Left cardiac atrium (tissue), 4 donors: Measurements from ENCODE around the gene FGGY. TPM values are rescaled to one million over a fixed set of nuclear protein-coding genes. Genes with fewer than 3 reads are reported as not detected.

ENCODE experiments used
- ATAC-seq, 2 donors: fragments of 200-7000 bp; cut with Tn5 transposase; one replicate each; pipeline ENCODE4 v1.9.1; 2020; ENCODE audit warnings: mild to moderate bottlenecking in 2 of 2, moderate library complexity in 2 of 2
- DNase-seq: peaks from one replicate; pipeline ENCODE4 v3.0.0-alpha.2; 2020
- intact Hi-C, 2 donors: fragments of 100-400 bp; cut with DNase I; formaldehyde crosslinking; loops; one replicate each; pipeline versions ENCODE4 v1.14.1 to v1.15.1; 2022 to 2023
- total RNA-seq, 2 donors: library from RNA; stranded (reverse); fragmentation: NEBNext Ultra II Directional; extraction: Animal tissue kit (Norgen Biotek cat#: 25700); gene quantifications; one replicate each; pipeline ENCODE4 v1.2.1, GENCODE V29; 2021
- donor health status: DM: no; HTN: yes; CAD: no.
- donor health status: DM: no; HTN: yes; CAD: no; lungs with severe emphysema.
- donor health status: DM: yes; HTN: yes; CAD: no.
- donor health status: Dilated cardiomyopathy.

The FGGY gene
- total RNA-seq, 2 donors from 2014 or later: 14.0 to 21.6 TPM

- intact Hi-C loops: no loop called here
- DNase-seq: no peak
- no peak for ATAC-seq
Measured at GRCh38 chr1:59670662-59671061, 373.8 kb downstream of the FGGY start.

- intact Hi-C loops: no loop called here
- ATAC-seq: no peak
- DNase-seq: no peak
Measured at GRCh38 chr1:59671066-59671952, 374.4 kb downstream of the FGGY start.

GRCh38 chr1:59671953-59672305 is 375.0 kb downstream of the FGGY start:
- no peak for ATAC-seq
- intact Hi-C loops: no loop called here

GRCh38 chr1:59672851-59673572 is 376.1 kb downstream of the FGGY start:
- intact Hi-C loops: no loop called here
- no peak for DNase-seq
- ATAC-seq: peak in 1 of 2 donors; percentile 48

More at GRCh38 chr1:59671953-59672305, 375.0 kb downstream of the FGGY start:
- no peak for DNase-seq

- intact Hi-C loops: no loop called here
- no peak for ATAC-seq
- DNase-seq: no peak
Measured at GRCh38 chr1:59673573-59674450, 376.9 kb downstream of the FGGY start.

- peak; percentile 19 to 72 for ATAC-seq
- intact Hi-C loops: no loop called here
- DNase-seq: no peak
Measured at GRCh38 chr1:59674595-59674994, 377.7 kb downstream of the FGGY start.

- intact Hi-C loops: no loop called here
- ATAC-seq (no peak), DNase-seq (no peak)
Measured at GRCh38 chr1:59675936-59676335, 379.0 kb downstream of the FGGY start.

GRCh38 chr1:59678040-59678439 is 381.1 kb downstream of the FGGY start:
- intact Hi-C loops: no loop called here
- no peak for DNase-seq
- ATAC-seq: no peak

- DNase-seq: no peak
- peak in 1 of 2 donors; percentile 59 for ATAC-seq
- intact Hi-C loops: no loop called here
Measured at GRCh38 chr1:59678493-59679228, 381.8 kb downstream of the FGGY start.

- intact Hi-C loops: loop anchor here in 1 of 2 donors (5.0 kb wide), 1 partner anchor 378 kb away; no protein-coding TSS in a partner anchor
- no peak for DNase-seq
Measured at GRCh38 chr1:59680044-59680443, 383.1 kb downstream of the FGGY start.

GRCh38 chr1:59682396-59683080 is 385.6 kb downstream of the FGGY start:
- intact Hi-C loops: loop anchor here in 1 of 2 donors (5.0 kb wide), 1 partner anchor 380 kb away; no protein-coding TSS in a partner anchor
- DNase-seq: no peak
- ATAC-seq: peak in 1 of 2 donors; percentile 27

More at GRCh38 chr1:59680044-59680443, 383.1 kb downstream of the FGGY start:
- no peak for ATAC-seq

GRCh38 chr1:59683197-59683596 is 386.3 kb downstream of the FGGY start:
- no peak for ATAC-seq
- intact Hi-C loops: loop anchor here in 1 of 2 donors (5.0 kb wide), 1 partner anchor 381 kb away; no protein-coding TSS in a partner anchor
- DNase-seq: no peak

GRCh38 chr1:59684698-59685097 is 387.8 kb downstream of the FGGY start:
- intact Hi-C loops: loop anchor here in 1 of 2 donors (5.0 kb wide), 1 partner anchor 382 kb away; no protein-coding TSS in a partner anchor
- ATAC-seq (no peak), DNase-seq (no peak)

GRCh38 chr1:59685101-59685500 is 388.2 kb downstream of the FGGY start:
- intact Hi-C loops: no loop called here
- ATAC-seq: no peak
- DNase-seq: no peak

GRCh38 chr1:59685666-59686065 is 388.8 kb downstream of the FGGY start:
- DNase-seq: no peak
- intact Hi-C loops: no loop called here
- no peak for ATAC-seq

- ATAC-seq (peak in 1 of 2 donors; percentile 12), DNase-seq (no peak)
- intact Hi-C loops: no loop called here
Measured at GRCh38 chr1:59686170-59686569, 389.3 kb downstream of the FGGY start.

GRCh38 chr1:59686574-59686973 is 389.7 kb downstream of the FGGY start:
- ATAC-seq (no peak), DNase-seq (no peak)
- intact Hi-C loops: no loop called here

- no peak for ATAC-seq
- intact Hi-C loops: no loop called here
- DNase-seq: no peak
Measured at GRCh38 chr1:59687081-59687480, 390.2 kb downstream of the FGGY start.
